ENCODE data around the gene TTC31.

The TTC31 gene

DNA sequence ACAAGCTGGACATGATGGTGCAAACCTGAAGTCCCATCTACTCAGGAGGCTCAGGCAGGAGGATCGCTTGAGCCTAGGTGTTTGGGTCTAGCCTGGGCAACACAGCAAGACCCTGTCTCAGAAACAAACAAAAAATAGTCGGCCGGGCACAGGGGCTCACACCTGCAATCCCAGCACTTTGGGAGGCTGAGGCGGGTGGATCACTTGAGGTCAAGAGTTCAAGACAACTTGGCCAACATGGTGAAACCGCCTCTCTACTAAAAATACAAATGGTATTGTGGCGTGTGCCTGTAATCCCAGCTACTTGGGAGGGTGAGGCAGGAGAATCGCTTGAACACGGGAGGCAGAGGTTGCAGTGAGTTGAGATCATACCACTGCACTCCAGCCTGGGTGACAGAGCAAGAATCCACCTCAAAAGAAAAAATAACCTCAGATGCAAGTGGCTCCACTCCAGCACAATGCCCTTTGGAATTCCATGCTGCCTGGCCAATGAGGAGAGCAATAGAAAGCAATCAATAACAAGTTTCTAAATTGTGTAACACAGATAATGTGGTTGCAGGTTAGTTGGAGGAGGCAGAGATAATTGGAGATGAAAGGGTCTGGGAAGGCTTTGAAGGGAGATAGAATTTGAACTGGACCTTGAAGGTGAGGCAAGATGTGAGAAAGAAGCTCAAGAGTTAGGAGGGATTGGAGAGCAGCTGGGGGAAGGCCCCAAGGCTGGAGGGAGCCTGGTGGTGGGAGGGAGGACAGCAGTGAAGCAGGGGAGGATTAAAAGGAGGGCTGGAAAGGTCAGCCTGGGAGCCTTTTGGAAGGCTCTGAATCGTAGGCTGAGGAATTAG, 6.0 kb downstream of the TTC31 start:
- no peak for DNase-seq

DNA sequence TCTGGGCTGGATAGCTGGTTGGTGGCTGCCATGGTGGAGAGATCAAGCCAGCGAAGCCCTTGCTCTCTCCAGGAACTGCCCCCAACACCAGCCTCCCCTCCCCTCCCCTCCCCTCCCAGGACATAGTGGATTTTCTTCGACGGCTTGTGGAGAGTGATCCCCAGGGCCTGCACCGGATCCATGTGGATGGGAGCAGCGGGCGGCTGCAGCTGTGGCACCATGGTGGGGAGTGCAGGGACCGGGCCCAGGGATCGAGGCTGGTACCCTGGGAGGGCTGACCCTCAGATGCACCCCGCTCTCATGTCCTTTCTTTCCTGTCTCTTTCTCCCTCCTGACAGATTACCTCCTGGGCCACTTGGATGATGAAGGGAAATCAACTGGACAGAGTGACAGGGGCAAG, 7.0 kb downstream of the TTC31 start:
- DNase-seq = no peak

DNA sequence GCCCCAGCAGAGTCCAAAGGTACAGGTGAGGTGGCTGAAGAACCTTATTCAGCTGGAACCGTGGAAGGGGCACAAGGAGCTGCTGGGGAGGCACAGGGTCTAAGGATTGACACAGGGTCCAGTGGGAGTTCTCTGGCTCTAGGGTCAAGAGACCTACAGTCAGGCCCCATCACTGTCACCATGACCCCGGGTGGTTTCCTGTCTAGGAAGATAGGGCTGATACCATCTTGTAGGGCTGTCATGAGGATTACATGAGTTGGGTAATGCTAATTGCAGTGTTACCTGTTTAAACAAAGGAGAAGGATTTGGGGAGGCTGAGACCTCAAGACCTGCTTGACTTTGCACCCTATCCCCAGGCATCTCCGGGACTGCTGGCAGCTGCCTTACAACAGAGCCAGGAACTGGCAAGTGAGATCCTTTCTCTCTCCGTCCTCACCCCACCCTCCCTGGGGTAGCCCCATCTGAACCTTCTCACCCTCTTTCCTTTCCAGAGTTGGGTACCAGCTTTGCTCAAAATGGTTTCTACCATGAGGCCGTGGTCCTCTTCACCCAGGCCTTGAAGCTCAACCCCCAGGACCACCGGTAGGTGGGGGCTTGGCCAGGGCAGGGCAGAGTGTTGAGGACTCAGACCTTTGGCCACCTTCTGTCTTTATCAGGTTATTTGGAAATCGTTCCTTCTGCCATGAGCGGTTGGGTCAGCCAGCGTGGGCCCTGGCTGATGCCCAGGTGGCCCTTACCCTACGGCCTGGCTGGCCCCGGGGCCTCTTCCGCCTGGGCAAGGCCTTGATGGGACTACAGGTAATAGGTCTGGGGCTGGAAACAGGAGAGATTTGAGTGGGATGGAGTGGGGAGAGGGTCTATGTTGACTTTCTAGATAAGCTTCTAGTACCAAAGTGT, 9.0 kb downstream of the TTC31 start:
- no peak for DNase-seq

DNA sequence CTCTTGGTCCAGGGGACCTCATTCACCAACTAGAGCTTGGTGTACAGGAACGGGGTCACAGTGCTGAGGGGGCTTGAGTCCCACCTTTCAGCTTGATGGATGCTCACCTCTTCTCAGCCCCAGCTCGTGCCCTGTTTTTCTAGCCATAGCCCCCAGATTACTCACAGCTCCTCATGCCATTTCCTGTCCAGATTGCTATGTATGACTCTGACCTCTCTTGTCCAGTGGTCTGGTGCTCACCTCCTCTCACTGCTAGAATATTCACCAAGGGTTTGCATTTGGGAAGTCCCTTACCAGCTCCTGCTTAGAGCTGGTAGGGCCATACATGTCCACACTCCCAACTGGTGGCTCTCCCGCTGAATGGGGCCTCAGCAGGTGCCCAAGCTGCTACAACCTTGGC, 10.7 kb downstream of the TTC31 start:
- no peak for DNase-seq

DNA sequence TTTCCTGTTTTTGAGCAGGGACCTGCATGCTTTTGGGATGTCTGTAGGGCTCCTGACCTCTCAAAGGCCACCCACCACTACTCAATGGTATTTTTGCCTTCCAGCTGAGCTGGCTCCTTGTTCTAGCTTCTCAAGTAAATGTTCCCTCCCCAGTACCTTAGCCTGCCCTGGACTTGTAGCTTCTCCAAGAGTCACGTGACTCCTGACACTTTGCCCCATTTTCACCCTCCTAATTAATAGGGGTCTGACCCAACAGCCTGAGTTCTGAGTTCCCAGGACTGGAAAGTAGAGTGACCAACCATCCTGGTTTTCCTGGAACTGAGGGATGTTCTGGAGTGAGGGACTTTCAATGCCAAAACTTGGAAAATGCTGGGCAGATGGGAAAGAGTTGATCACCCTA, 12.6 kb downstream of the TTC31 start:
- no peak for DNase-seq

DNA sequence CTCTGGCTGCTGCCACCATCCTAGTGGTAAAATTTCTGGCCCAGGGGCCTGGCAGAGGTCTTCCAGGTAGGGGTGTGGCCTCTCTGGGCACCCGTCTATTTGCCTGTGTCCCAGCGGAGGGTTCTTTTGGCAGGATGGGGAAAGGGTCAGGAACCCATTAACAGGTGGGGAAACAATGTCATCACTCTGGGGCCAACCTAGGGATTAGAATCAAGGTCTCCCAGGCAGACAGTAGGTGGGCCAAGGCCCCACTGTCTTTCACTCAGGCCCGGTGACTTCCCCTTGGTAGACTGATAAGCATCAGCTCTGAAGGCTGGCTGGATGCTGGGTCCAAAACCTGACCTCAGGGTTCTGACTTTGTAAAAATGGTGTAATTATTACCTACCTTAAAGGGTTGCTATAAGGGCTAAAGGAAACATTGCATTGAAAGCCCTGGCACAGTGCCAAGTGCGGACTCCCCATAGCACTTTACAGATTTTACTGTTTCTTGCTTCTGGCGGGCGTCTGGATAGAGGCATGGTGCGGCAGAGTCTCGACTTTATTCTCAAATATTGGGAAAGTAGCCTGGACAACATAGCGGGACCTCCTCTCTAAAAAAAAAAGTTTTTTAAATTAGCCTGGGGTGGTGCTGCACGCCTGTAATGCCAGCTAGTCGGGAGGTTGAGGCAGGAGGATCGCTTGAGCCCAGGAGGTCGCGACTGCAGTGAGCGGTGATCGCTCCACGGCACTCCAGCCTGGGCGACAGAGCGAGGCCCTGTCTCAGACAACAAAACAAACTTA, 14.3 kb downstream of the TTC31 start:
- no peak for DNase-seq

DNA sequence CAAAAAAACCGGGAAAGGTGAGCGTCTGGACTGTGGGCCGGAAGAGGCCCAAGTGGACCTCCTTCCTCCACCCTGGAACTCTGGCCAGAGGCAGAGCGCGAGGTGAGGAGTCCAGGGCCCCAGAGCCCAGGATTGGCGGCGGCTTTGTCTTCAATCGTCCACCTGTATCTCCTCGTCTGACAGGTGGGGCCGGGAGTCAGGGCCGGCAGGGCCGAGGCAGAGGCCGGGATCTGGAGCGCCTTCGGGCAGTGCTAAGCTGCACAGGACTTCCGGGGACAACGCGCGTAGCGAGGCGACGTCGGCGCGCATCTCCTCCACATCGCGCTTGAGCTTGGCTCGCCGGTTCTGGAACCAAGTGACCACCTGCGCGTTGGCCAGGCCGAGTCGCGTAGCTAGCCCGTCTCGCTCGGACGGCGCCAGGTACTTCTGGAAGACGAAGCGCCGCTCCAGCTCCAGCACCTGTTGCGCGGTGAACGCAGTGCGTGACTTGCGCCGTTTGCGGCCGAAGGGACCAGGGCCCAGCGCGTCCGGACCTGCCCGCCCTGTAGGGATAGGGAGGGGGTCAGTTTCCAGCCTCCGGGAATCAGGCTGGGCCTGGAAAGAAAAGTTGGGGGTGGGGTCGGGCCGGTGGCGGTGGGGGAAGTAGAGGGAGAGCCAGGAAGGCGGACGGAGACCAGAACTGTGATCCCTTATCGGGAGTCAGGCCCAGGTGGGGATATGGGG, 15.1 kb downstream of the TTC31 start:
- DNase-seq = no peak

DNA sequence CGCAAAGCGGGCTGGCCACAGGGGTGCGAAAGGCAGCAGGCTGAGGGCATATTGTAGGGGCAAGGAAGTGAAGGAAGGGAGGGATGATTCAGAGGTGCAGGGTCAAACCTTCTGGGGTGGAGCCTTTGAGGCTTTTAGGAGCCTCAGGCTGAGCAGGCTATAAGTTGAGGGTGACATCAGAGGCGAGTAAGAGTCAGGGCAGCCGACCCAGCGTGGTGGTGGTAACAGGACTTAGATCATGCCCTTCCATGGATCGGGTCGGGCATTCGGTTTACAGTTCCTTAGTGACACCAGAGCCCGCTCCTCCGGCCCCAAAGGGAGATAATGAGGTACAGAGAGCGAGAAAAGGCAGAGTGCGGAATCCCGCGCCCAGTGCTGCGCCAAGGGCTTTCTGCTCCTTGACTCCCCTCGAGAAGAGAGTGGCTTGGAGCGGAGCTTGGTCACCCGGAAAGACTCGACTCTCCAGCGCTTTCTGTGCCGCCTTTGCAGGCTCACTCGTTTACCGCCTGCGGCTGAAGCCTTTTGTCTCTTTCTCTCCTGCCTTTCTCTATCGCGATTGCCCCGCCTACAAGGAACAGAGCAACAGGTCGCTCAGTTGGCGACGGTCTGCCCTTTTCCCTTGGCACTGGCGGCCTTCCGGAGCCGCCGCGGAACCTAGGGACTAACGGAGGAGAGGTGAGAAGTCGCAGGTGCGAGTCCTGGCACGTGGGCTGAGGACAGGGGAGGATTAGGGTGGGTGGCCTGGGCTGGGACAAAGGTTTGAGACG, 15.8 kb downstream of the TTC31 start:
- DNase-seq = no peak

DNA sequence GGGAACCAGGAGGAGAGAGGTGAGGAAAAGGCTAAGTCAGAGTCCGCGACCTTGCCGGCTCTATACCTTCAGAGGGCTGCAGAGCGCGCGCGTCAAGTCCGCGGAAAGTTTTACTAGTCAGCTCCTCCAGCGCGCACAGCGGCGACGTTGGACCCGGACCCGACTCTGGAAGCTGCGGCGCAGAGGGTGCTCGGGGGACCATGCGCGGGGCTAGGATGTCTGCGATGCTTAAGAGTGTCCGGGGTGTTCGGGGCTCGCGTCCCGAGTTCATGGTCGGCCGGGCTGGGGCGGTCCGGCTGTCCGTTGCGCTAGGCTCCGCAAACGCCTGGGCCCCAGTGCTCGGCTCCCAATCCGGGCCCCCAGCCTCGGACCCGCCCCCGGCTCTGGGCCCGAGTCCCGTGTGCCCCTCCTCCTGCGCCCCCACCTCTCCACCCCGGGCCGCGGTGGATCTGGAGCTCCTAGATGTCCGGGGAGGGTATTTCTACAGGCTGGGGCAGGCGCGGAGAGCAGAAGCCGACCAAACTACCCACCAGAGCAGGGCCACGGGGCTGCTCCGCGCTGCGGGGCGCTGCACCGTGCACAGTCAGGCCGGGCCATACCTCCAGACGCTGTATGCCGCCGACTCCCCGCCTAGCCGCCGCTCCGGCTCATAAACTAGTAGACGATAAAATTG, 16.5 kb downstream of the TTC31 start, which contains the start of gene LBX2:
Gene LBX2, minus strand, starts transcription at position 337 of the 673 bp plus-strand sequence. Its CDS starts 66 bp downstream, at position 271.
- no peak for DNase-seq

DNA sequence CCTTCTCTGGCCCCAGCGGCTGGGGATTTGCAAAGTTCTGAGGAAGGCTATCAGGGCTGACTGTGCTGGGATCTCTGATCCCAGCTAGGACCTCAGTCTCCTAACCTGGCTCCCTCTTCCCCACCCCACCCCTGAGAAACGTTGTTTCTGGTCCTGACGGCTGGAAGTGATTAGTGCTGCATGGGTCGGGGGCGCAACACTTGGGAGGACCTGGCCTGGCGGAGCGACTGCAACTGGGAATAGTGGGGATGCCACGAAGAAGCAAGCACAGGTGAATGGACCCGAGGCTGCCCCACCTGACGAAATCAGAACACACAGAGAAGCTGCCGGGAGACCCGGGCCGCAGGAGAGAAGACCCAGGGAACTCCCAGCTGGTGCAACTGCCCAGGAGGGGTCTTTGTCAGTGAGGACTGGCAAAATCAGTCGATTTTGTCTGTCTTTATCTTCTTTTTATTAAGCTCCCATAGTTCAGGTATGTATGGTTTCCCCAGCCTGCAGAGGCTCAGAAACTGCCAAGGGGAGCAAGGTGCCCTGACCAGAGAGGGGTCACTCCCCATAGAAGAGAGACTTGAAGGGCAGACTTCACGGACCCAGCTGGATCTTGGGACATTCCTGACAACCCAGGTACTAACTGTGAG, 17.2 kb downstream of the TTC31 start:
- DNase-seq = no peak

DNA sequence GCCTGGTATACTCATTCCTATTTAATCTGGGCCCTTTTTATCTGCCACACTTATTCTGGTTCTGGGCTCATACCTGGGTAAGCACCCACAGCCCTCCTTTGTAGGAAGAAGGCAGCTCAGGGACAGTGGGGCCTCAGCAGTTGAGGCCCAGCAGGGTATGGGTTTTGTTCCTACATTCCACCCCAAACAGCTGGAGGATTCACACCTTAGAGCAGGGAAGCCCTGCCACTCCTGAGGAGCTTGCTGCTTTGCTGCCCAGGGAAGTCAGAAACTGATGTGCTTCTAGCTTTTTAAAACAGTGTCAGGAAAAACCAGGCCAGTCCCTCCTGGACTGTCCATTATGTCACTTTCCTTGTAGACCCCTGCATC, 17.7 kb downstream of the TTC31 start:
- DNase-seq = no peak

DNA sequence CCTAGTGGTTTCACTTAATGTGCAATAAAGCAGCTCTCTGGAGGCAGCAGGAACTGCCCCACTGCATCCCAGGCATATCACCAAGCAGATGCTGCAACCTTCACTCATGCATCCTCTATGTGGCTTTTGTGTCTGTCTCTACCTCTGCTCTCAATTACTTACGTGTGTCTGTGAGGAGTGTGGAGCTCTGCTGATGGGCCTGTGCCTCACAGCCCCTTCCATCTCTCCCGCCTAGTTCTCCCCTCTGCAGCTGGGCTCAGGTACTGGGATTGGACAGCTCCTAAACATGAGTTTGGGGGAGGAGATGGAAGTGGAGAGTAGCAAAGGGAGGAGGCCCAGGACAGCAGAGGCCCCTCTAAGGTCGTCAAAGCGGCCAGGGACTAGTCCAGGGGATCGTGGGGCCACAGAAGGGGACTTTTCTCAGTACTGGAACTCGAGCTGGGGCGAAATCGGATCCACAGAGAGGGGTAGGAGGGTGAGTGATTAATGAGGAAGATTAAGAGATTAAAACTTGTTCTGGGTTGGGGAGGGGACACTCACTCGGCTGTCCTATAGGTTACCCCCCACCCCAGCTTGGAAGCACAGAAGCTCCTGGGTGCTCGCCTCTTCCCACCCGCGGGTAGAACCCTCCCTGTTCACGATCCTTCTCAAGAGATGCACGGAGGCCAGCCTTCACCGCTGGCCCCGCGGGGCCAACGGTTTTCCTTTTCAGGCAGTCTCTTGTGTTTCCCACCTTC, 18.6 kb downstream of the TTC31 start:
- DNase-seq = no peak

DNA sequence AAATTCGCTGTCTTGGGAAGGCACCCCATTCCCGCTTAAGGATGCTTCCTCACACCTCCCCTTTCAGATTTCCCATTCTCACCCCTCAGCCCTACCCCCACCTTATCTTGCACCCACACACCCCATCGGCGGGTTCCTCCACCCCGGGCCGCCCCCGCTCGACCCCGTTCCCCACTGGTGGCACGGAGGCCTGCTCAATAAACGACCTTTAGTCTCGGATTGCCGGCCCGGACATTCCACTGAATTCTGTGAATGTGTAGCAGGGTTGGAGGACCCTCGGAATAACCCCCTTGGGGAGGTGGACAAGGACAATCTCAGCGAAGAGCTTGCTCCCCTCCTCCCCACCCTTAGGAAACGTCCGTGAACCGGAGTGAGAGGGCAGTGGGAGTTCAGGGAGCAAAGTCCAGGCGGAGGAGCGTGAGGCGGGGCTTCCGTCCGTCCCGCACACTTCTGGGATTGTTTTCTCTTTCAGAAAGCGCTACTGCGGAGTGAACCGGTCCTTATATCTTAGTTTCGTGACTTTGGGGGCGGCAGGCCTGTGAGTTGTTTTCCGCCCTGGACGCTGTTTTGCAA, 19.4 kb downstream of the TTC31 start:
- DNase-seq = no peak

DNA sequence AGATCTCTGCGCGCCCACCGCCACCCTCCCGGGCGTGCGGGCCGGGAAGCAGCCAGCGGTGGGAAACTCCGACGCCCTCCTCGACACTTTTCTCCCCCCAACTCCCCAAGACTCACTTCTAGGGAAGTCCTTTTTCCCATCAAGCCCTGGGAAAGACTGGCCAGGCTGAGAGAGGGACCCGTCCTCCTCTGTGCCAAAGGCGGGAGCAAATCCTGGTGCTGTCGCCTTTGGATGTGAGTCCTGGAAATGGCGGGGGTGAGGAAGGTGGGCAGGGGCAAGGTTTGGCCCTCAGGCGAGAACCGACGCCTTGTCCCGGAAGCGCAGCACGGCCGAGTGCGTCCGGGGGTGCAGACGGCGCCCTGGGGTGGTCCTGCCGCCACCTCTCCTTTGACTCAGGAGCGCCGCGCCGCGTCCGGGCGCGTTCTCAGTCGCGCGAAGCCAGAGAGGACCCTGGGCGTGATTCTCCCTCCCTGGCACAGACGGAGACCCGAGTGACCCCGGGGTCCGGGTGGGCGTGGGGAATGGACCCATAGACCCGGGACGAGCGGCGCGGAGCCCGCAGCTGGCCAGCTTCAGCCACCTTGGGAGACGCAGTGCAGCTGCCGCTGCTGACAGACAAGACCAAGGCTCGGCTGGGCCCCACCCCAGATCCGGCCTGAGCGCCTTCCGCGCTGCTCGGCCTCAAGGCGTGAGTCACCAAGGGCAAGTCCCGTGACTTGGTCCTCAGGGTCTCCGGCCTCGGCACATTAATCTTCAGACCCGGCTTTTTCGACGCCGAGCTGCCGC, 20.0 kb downstream of the TTC31 start:
- DNase-seq = no peak

DNA sequence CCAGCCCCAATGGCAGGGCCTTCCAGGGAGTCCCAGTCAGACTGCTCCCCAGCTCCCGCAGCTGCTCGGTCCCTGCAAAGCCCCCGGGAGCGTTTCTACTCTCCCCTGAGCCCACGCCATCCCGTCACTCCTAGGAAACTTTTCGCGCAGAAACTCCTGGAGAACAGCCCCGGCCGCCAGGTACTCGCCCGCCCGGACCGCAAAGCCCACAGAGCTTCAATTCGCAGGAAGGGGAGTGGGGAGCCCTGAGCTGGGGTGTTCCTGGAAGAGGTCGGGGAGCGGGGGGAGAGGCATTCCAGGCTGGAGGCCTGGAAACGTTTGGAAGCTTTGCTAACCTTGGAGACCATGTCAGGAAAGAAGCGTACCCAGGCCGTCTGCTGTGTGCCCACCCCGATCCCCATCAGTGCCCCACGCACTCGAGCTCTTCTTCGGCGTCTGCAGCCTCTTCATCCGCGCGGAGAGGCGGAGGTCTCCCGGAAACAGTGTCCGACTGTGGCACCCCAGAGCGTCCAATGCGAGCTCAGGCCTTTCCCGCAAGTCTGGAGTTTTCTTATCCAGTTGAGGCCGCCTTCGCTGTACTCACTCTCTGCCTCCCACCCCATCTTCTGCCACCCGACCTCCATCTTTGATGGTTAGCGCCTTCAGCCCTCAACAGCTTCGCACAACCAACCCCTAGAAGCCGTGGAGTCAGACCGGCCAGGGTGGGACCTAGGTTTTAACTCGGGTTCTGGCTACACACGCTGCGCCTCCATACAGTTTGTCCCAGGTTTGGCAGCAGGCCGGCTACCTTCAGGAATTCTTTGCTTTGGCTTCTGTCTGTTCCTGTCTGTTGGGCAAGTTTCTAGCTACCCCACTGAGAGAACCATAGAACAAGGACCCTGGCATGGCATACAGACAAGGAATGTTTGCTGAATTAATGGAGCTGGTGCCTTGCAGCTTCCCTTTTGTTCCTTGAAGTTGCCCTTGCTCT, 20.9 kb downstream of the TTC31 start:
- DNase-seq = no peak

DNA sequence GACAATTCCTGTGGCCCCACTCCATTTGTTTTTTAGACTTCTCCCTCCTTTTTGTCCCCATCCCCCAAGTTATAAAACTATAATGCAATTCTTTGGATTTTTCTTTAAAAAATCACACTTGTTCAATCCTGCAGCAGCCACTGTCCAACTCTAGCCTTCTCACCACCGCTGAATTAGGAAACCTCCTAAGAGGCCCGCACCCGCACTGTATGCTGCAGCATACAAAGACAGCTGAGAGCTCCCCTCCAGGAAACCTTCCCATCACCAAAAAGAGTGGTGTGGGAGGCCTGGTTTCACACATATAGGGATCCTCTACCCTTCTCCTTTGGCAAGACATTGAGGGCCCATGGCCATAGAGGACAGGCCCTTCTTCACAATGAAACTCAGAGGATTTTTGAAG, 21.7 kb downstream of the TTC31 start:
- DNase-seq = no peak
